RWPE2 (cell line): Measurements from ENCODE around the gene SART3.

Source experiments
- ATAC-seq: fragments of 200-7000 bp; cut with Tn5 transposase; 3 replicates; pipeline ENCODE4 v1.9.1; 2021; ENCODE audit warnings: low read depth
- DNase-seq: peaks from one replicate; pipeline ENCODE4 v3.0.0-alpha.2; 2020; ENCODE audit warnings: low spot score
- H3K27ac ChIP-seq: fragments of 450-650 bp; 2 replicates; pipeline ENCODE4 v1.5.1; 2017; ENCODE audit warnings: mild to moderate bottlenecking; ENCODE audit not compliant: poor library complexity, severe bottlenecking
- H3K27me3 ChIP-seq: fragments of 250-450 bp; sonication (Bioruptor Pico); 2 replicates; pipeline ENCODE4 v1.5.1; 2021; ENCODE audit warnings: mild to moderate bottlenecking, moderate library complexity; ENCODE audit not compliant: insufficient read depth, poor library complexity, severe bottlenecking
- H3K36me3 ChIP-seq: fragments of 250-450 bp; sonication (Bioruptor Pico); 2 replicates; pipeline ENCODE4 v1.5.1; 2020; ENCODE audit warnings: low read depth, mild to moderate bottlenecking, moderate library complexity
- H3K4me1 ChIP-seq: fragments of 250-450 bp; sonication (Bioruptor Pico); 2 replicates; pipeline ENCODE4 v1.5.1; 2021; ENCODE audit warnings: mild to moderate bottlenecking, moderate library complexity; ENCODE audit not compliant: insufficient read depth, poor library complexity, severe bottlenecking
- H3K4me3 ChIP-seq: fragments of 250-450 bp; sonication (Bioruptor Pico); 2 replicates; pipeline ENCODE4 v1.5.1; 2021; ENCODE audit warnings: mild to moderate bottlenecking, moderate library complexity; ENCODE audit not compliant: severe bottlenecking
- H3K9me3 ChIP-seq: fragments of 250-450 bp; sonication (Bioruptor Pico); 2 replicates; pipeline ENCODE4 v1.5.1; 2021; ENCODE audit warnings: mild to moderate bottlenecking, moderate library complexity; ENCODE audit not compliant: severe bottlenecking
- CTCF ChIP-seq: fragments of 450-650 bp; IDR thresholded peaks from one replicate; pipeline ENCODE4 v1.5.1; 2017; ENCODE audit warnings: mild to moderate bottlenecking, moderate library complexity; ENCODE audit not compliant: poor library complexity, severe bottlenecking

The SART3 gene

DNA sequence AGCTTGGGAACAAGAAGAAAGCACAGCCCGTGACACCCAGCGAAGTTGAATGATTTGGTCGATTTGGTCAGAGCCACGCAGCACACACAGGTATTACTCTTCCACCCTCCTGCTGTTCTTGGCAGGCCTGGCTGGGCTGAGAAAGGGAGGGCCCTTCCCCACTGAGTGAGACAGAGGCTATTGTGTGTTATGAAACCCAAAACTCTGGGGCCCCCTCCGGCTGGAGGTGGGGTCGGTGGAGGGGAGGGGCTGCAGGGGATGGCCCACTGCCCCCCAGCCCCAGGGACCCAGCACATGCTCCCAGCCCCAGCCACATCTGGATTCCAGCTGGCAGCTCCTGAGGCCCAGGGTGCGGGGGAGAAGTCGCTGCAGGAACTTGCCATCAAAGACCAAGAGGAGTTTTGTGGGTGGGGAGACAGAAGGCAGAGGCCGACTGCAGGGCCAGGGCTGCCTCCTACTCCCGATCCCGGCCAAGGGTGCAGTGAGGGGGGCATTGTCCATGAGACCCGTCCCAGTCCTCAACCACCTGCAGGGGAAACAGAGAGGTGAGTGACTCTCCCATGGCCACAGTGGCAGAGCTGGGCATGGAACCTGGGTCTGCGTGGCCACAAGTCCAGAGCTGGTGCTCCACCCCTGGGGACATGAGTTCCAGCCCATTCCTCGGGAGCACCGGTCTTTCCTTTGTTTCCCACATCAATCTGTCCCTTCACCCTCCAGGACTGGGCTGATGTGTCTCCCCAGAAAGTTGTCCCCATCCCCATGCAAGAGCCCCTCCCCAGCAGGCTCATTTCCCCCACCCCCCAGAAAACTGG lies 28.3 kb upstream of the SART3 start:
- Histone ChIP-seq H3K27me3 (no peaks in the 10 kb centered on the region), H3K36me3 (no peaks in the 10 kb centered on the region), H3K4me1 (no peaks in the 10 kb centered on the region), H3K27ac (no peak overlapping the region), H3K9me3 (no peaks in the 10 kb centered on the region), H3K4me3 (no peak overlapping the region)
- DNase-seq (no peak), ATAC-seq (no peak)
- no peak for TF ChIP-seq CTCF

GRCh38 chr12:108587826-108588225 lies 26.9 kb upstream of the SART3 start:
- ATAC-seq, result no peak
- no peak for TF ChIP-seq CTCF
- no peaks in the 10 kb centered on the region for H3K27me3 ChIP-seq
- no peaks in the 10 kb centered on the region for H3K4me1 ChIP-seq
- H3K9me3 ChIP-seq, result no peaks in the 10 kb centered on the region
- H3K36me3 ChIP-seq, result no peaks in the 10 kb centered on the region
- no peak overlapping the region for H3K27ac ChIP-seq
- H3K4me3 ChIP-seq, result no peak overlapping the region
- DNase-seq, result no peak

GRCh38 chr12:108586306-108586705 lies 25.3 kb upstream of the SART3 start:
- no peaks in the 10 kb centered on the region for H3K27me3 ChIP-seq
- TF ChIP-seq CTCF, result no peak

DNA sequence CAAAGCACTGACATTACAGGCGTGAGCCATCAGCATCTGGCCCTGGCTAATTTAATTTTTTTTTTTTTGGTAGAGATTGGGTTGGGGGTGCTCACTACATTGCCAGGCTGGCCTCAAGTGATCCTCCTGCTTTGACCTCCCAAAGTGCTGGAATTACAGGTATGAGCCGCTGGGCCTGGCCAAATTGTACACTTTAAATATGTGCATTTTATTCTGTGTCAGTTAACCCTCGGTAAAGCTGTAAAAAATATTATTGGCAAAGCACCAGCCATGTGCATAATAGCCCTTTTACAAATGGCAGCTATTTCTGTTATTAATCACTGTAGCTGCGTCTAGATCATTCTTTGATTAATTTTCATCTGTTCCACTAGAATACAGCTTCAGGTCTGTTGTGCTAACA lies 24.9 kb upstream of the SART3 start:
- DNase-seq (no peak), ATAC-seq (no peak)
- no peaks in the 10 kb centered on the region for H3K9me3 ChIP-seq
- H3K36me3 ChIP-seq, result no peaks in the 10 kb centered on the region
- no peak for TF ChIP-seq CTCF
- H3K27me3 ChIP-seq, result no peaks in the 10 kb centered on the region
- no peak overlapping the region for H3K4me3 ChIP-seq
- no peaks in the 10 kb centered on the region for H3K4me1 ChIP-seq
- no peak overlapping the region for H3K27ac ChIP-seq

More at GRCh38 chr12:108586306-108586705, 25.3 kb upstream of the SART3 start:
- Histone ChIP-seq H3K9me3 (no peaks in the 10 kb centered on the region), H3K4me3 (no peak overlapping the region), H3K36me3 (no peaks in the 10 kb centered on the region), H3K27ac (no peak overlapping the region), H3K4me1 (no peaks in the 10 kb centered on the region)
- no peak for ATAC-seq
- no peak for DNase-seq

- ATAC-seq (no peak), DNase-seq (no peak)
- Histone ChIP-seq H3K9me3 (no peaks in the 10 kb centered on the region), H3K4me1 (no peaks in the 10 kb centered on the region), H3K36me3 (no peaks in the 10 kb centered on the region), H3K27ac (no peak overlapping the region), H3K4me3 (no peak overlapping the region), H3K27me3 (no peaks in the 10 kb centered on the region)
- TF ChIP-seq CTCF, result no peak
These were observed 23.6 kb upstream of the SART3 start for GRCh38 chr12:108584456-108585065.
